Body of pancreas (tissue), 4 donors: Measurements from ENCODE around the gene ARHGAP26. TPM values are rescaled to one million over a fixed set of nuclear protein-coding genes. Genes with fewer than 3 reads are reported as not detected.

ENCODE experiments used
- ATAC-seq: fragments of 150-250 bp; one replicate; pipeline ENCODE4 v1.9.1; 2016
- DNase-seq, 4 donors: peaks; one replicate each; pipeline ENCODE4 v3.0.0-alpha.2; 2019
- H3K27ac ChIP-seq, 4 donors: fragments of 200-600 bp; sonication (generic); 1 replicate in 3 of 4; 2 replicates in 1 of 4; pipeline versions ENCODE4 v1.5.1 to v1.6.1; 2016 to 2019; ENCODE audit warnings: mild to moderate bottlenecking in 1 of 4, mixed read lengths in 1 of 4, moderate library complexity in 1 of 4
- H3K27me3 ChIP-seq, 2 donors: fragments of 200-600 bp; sonication (generic); one replicate each; pipeline ENCODE4 v1.6.0; 2016; ENCODE audit warnings: mild to moderate bottlenecking in 1 of 2
- H3K36me3 ChIP-seq, 2 donors: fragments of 200-600 bp; sonication (generic); replicated peaks in 1 of 2; 2 replicates each; pipeline ENCODE4 v1.5.1; 2016; ENCODE audit warnings: low read depth in 2 of 2; ENCODE audit not compliant: insufficient read depth in 1 of 2
- H3K4me1 ChIP-seq: fragments of 200-600 bp; sonication (generic); one replicate; pipeline ENCODE4 v1.6.0; 2016
- H3K4me3 ChIP-seq, 2 donors: fragments of 200-600 bp; sonication (generic); 1 replicate in 1 of 2; 2 replicates in 1 of 2; pipeline ENCODE4 v1.5.1; 2016 to 2019
- H3K9me3 ChIP-seq, 3 donors: fragments of 200-600 bp; sonication (generic); 1 replicate in 2 of 3; 2 replicates in 1 of 3; pipeline ENCODE4 v1.5.1; 2016
- POLR2A ChIP-seq, 3 donors: fragments of 450-650 bp; IDR thresholded peaks; one replicate each; pipeline ENCODE4 v1.6.1; 2016; ENCODE audit warnings: antibody characterized with exemption in 3 of 3, mild to moderate bottlenecking in 2 of 3
- WGBS, 2 donors: methylation state at CpG; one replicate each; pipeline ENCODE4 v1.1.5; 2017; 5-methylcytosine and 5-hydroxymethylcytosine counted together
- intact Hi-C: fragments of 100-400 bp; cut with DNase I; formaldehyde crosslinking; loops from one replicate; pipeline ENCODE4 v1.15.1; 2023
- total RNA-seq, 2 donors: library from RNA; depleted of rRNA; stranded (reverse); fragments of >200 nt; gene quantifications; one replicate each; pipeline ENCODE4 v1.1.0, GENCODE V29; 2016
- TF ChIP-seq, protein P1 (sequence below), 7 experiments: fragments of 450-650 bp in 4 of 7; fragments of 200-600 bp in 3 of 7; sonication (generic) in 3 of 7; IDR thresholded peaks; one replicate each; pipeline ENCODE4 v1.5.1; 2016 to 2019; ENCODE audit warnings: antibody characterized with exemption in 7 of 7

Gene ARHGAP26
- total RNA-seq, 2 donors from 2014 or later, result 12.5 to 14.2 TPM

DNA sequence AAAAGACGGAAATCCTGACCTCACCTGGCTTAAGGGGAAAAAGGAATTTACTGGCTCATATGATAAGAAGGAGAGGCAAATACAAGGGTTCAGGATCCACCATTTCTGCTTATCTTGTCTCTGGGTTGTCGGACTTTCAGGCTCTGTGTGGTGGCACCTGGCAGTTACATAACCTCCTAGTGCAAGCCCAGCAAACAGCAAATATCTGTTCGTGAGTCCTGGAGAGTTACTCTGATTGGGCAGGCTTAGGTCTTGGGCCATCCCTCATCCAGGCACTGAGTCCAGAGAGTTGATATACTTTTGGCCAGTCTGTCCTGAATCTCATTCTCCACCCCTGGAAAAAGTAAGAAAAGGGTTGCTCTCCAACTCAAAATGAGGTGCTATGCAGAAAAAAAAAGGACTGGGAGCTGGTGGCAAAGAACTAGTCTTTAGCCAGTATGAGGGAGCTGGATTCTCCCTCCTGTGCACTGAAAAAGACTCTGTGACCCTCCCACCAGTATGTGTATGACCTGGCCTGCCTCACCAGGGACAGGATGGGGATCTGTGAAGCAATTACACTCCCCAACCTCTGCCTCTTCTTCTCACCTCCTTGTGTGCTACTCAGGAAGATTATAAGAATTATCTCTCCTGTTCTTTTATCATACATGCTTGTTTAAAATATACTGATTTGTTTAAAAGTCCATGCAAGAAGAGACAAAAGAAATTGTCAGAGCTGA is 282.9 kb downstream of the ARHGAP26 start:
- intact Hi-C loops, result no loop called here
- peak overlapping the region in 1 of 4 donors; percentile 61 for H3K27ac ChIP-seq

DNA sequence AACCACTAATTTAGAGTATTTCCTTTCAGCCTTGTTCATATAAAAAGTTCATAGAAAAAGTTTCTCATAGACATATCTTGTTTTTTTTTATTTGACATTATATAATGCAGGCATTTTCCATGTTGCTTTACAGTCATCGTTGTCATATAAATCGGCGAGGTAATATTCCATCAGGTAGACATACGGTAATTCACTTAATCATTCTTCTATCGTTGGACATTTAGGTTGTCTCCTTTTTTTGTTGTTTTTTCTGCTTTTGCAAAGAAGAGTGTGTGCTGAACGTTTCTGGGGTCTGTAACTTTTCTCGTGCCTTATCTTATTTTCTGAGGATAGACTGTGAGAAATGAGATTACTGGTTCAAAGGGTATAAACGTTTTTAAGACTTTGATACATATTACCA is 283.6 kb downstream of the ARHGAP26 start:
- H3K4me1 ChIP-seq, result peaks cover 22% of the 10 kb centered on the region
- H3K36me3 ChIP-seq, result peaks cover 0 to 2% of the 10 kb centered on the region in 2 donors
- ATAC-seq, result no peak
- H3K27ac ChIP-seq, result no peak overlapping the region
- DNase-seq, result no peak
- no peak overlapping the region for H3K4me3 ChIP-seq
- intact Hi-C loops, result no loop called here
- H3K9me3 ChIP-seq, result no peaks in the 10 kb centered on the region
- no peak for TF ChIP-seq POLR2A (IDR thresholded peaks at IDR 0.05)
- TF ChIP-seq, protein P1, sequence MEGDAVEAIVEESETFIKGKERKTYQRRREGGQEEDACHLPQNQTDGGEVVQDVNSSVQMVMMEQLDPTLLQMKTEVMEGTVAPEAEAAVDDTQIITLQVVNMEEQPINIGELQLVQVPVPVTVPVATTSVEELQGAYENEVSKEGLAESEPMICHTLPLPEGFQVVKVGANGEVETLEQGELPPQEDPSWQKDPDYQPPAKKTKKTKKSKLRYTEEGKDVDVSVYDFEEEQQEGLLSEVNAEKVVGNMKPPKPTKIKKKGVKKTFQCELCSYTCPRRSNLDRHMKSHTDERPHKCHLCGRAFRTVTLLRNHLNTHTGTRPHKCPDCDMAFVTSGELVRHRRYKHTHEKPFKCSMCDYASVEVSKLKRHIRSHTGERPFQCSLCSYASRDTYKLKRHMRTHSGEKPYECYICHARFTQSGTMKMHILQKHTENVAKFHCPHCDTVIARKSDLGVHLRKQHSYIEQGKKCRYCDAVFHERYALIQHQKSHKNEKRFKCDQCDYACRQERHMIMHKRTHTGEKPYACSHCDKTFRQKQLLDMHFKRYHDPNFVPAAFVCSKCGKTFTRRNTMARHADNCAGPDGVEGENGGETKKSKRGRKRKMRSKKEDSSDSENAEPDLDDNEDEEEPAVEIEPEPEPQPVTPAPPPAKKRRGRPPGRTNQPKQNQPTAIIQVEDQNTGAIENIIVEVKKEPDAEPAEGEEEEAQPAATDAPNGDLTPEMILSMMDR (IDR thresholded peaks at IDR 0.05), result no peak
- WGBS, 2 donors, result 70 to 72% methylated on average over 8 of the region's 8 CpGs
- no peaks in the 10 kb centered on the region for H3K27me3 ChIP-seq

More for the DNA sequence above, 282.9 kb downstream of the ARHGAP26 start:
- ATAC-seq (no peak), DNase-seq (no peak)
- Histone ChIP-seq H3K27me3 (no peaks in the 10 kb centered on the region), H3K4me1 (peaks cover 22% of the 10 kb centered on the region), H3K9me3 (no peaks in the 10 kb centered on the region), H3K4me3 (no peak overlapping the region), H3K36me3 (peaks cover 0 to 2% of the 10 kb centered on the region in 2 donors)
- no peak for TF ChIP-seq POLR2A (IDR thresholded peaks at IDR 0.05)
- TF ChIP-seq, protein P1 (IDR thresholded peaks at IDR 0.05), result no peak
- WGBS, 2 donors, result 70 to 72% methylated on average over 3 of the region's 3 CpGs

DNA sequence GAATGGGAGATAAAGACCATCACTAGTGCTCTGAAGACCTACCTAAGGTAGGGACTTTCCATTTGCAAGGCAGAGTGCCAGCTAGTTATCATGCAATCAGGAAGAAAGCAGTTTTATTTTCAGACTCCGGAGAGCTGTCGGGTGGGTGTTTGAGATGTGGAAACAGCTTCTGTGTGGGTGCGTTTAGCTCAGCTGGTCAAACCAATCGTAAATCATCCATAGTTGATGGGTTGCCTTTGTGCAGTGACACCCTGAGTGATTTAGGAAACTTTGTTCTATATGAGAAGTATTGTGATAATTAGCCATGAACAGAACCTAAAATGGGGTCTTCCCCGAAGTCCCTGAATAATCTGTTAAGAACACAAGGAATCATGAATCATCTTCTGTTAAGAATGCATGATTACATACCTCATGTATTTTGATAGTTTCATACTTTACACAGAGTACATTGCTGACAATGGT is 284.3 kb downstream of the ARHGAP26 start:
- no peak overlapping the region for H3K4me3 ChIP-seq
- intact Hi-C loops, result no loop called here
- no peak for ATAC-seq
- TF ChIP-seq, protein P1 (IDR thresholded peaks at IDR 0.05), result no peak
- TF ChIP-seq POLR2A (IDR thresholded peaks at IDR 0.05), result no peak
- no peaks in the 10 kb centered on the region for H3K27me3 ChIP-seq
- H3K36me3 ChIP-seq, result peaks cover 0 to 2% of the 10 kb centered on the region in 2 donors
- no peaks in the 10 kb centered on the region for H3K9me3 ChIP-seq
- peaks cover 22% of the 10 kb centered on the region for H3K4me1 ChIP-seq
- peak in 2 of 4 donors; percentile 25 to 26 for DNase-seq
- peak overlapping the region in 2 of 4 donors; percentile 1 to 11 for H3K27ac ChIP-seq
- 31 to 32% methylated on average over 5 of the region's 5 CpGs for WGBS, 2 donors

DNA sequence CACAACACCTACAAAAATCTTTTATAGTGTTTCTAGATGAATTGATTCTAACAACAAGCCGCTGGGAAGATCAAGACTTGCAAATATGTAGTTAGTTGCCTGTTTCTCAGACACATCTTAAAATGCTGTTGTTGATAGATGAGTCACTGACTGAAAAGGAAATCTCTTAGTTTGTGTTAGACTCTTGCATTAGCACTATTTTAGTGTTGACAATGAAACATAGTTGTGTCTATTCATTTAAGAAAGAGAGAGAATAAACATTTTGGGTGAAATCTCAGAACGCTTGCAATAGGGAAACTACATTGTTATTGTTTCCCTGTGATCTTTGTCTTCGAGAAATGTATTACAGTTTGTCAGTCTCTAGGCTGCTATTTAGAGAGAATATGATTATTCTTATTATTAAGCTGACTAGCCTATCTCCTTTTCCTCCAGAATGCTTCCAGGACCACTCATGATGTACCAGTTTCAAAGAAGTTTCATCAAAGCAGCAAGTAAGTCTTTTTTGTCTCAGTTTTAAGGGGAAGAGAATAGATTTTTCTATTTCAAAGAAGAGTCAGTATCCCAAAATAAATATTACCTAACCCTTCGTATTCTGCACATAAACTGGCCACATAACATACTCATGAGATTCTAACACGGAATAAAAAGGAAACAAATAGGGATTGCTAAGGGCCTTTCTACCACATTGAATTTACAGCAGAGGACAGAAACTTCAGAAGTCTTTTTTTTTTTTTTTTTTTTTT is 285.6 kb downstream of the ARHGAP26 start:
- TF ChIP-seq POLR2A (IDR thresholded peaks at IDR 0.05), result no peak
- TF ChIP-seq, protein P1 (IDR thresholded peaks at IDR 0.05), result no peak
- Histone ChIP-seq H3K27ac (no peak overlapping the region), H3K4me3 (no peak overlapping the region), H3K27me3 (no peaks in the 10 kb centered on the region), H3K4me1 (peaks cover 22% of the 10 kb centered on the region), H3K36me3 (peaks cover 0 to 2% of the 10 kb centered on the region in 2 donors), H3K9me3 (no peaks in the 10 kb centered on the region)
- ATAC-seq, result no peak
- WGBS, 2 donors, result 85 to 86% methylated on average over 5 of the region's 5 CpGs
- DNase-seq, result no peak
- intact Hi-C loops, result no loop called here
